ENCODE results near the gene NXPH3. TPM values are rescaled to one million over a fixed set of nuclear protein-coding genes. Genes with fewer than 3 reads are reported as not detected.

NXPH3 gene
- total and polyA plus RNA-seq, 2 donors (not counting 1 experiment from before 2014, with no cell fraction given): not detected

DNA sequence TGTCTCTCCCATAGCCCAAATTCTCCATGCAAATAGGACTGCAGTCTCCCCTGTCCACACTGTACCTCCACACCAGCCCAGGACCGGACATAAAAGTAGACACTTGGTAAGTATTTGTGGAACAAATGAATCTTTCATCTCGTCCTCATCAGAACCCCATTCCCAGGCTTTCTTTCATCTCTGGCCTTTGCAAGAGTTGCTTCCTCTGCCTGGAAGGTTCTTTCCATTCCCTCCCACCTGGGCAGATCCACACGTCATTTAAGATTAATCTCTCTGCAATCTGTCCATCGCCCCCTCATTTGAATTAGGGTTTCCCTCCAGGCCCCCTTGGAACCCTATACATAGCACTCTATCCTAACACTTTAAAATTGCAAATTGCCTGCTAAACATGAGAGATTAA is 3.9 kb upstream of the NXPH3 start:
- no peak overlapping the region for H3K4me2 ChIP-seq (replicated peaks; ENCODE audit: low read depth, low read length, poor library complexity, severe bottlenecking)
- no peaks in the 10 kb centered on the region for H3K79me2 ChIP-seq (ENCODE audit: control insufficient read depth, insufficient read depth, low read length)
- no peaks in the 10 kb centered on the region for H3K36me3 ChIP-seq (replicated peaks in 1 of 2; ENCODE audit: control extremely low read depth in 1 of 2, control insufficient read depth in 1 of 2, extremely low read depth in 1 of 2, insufficient read depth in 2 of 2, low read length in 1 of 2)
- H4K20me1 ChIP-seq (ENCODE audit: control insufficient read depth, insufficient read depth, low read length, poor library complexity, severe bottlenecking): no peaks in the 10 kb centered on the region
- intact Hi-C loops (cut with micrococcal nuclease): no loop called here
- CTCF ChIA-PET: interaction anchor here (0.6 to 17.7 kb wide), 12 partner anchors 10 to 1267 kb away, joined by 3 to 485 read pairs (median 4); partner anchors contain the start of gene SLC35B1
- H3K4me3 Mint-ChIP-seq: peak overlapping the region; percentile 88
- H3K9me3 ChIP-seq (ENCODE audit: control extremely low read depth in 1 of 3, control insufficient read depth in 2 of 3, insufficient read depth in 1 of 3, low read length in 2 of 3): peaks cover 0 to 9% (median 0%) of the 10 kb centered on the region in 3 donors
- peaks cover 46% of the 10 kb centered on the region for H3K27me3 Mint-ChIP-seq
- H3K27ac ChIP-seq (ENCODE audit: low read length in 2 of 2): no peak overlapping the region
- H2AFZ ChIP-seq (ENCODE audit: insufficient read depth, low read depth, low read length, poor library complexity, severe bottlenecking): no peak overlapping the region
- H3K4me1 ChIP-seq (ENCODE audit: control insufficient read depth in 2 of 2, insufficient read depth in 2 of 2, low read length in 2 of 2): peaks cover 22 to 32% of the 10 kb centered on the region in 2 donors
- H3K9ac ChIP-seq (ENCODE audit: low read length): no peak overlapping the region
- peaks cover 24% of the 10 kb centered on the region for H3K4me1 Mint-ChIP-seq
- no peak overlapping the region for H3K27ac Mint-ChIP-seq
- TF ChIP-seq EZH2 (IDR thresholded peaks at IDR 0.05; ENCODE audit: borderline replicate concordance, insufficient read depth, low read depth, low read length, poor library complexity, severe bottlenecking): no peak
- TF ChIP-seq, protein P1, sequence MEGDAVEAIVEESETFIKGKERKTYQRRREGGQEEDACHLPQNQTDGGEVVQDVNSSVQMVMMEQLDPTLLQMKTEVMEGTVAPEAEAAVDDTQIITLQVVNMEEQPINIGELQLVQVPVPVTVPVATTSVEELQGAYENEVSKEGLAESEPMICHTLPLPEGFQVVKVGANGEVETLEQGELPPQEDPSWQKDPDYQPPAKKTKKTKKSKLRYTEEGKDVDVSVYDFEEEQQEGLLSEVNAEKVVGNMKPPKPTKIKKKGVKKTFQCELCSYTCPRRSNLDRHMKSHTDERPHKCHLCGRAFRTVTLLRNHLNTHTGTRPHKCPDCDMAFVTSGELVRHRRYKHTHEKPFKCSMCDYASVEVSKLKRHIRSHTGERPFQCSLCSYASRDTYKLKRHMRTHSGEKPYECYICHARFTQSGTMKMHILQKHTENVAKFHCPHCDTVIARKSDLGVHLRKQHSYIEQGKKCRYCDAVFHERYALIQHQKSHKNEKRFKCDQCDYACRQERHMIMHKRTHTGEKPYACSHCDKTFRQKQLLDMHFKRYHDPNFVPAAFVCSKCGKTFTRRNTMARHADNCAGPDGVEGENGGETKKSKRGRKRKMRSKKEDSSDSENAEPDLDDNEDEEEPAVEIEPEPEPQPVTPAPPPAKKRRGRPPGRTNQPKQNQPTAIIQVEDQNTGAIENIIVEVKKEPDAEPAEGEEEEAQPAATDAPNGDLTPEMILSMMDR (IDR thresholded peaks at IDR 0.05): no peak
- H3K4me3 ChIP-seq (ENCODE audit: control extremely low read depth in 1 of 5, extremely low read depth in 1 of 5, insufficient read depth in 1 of 5, low read depth in 2 of 5, low read length in 4 of 5): no peak overlapping the region
- WGBS (ENCODE audit: insufficient coverage): 67% methylated on average over 3 of the region's 4 CpGs
- no peaks in the 10 kb centered on the region for H3K9me3 Mint-ChIP-seq (ENCODE audit: insufficient read depth)
- no peak for ATAC-seq (ENCODE audit: low read depth)
- no peak for DNase-seq
- POLR2A ChIA-PET: no interaction called here
- H3K27me3 ChIP-seq (replicated peaks in 1 of 4; ENCODE audit: control extremely low read depth in 1 of 4, control insufficient read depth in 3 of 4, insufficient read depth in 4 of 4, low read length in 3 of 4): peaks cover 0 to 67% (median 24%) of the 10 kb centered on the region in 4 experiments

DNA sequence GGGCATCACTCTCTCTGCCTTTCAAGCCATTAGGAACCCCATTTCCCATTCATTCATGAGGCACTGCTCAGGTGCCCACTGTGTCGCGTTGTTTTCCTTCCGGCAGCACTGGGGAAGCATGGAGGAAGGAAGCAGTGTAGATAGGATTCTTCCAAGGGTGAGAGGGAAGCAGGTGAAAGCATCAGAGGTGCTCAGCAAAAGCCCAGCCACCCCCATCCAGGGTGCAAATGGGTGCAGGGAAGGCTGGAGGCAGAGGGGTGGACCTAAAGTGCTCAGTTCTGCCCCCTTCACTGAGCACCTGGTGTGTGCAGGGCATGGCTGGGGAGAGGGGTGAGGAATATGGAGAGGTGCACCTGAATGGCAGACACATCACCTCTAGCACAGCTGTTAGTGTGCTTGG is 3.4 kb upstream of the NXPH3 start:
- Histone ChIP-seq H3K4me2 (replicated peaks; ENCODE audit: low read depth, low read length, poor library complexity, severe bottlenecking) (no peak overlapping the region), H3K79me2 (ENCODE audit: control insufficient read depth, insufficient read depth, low read length) (no peaks in the 10 kb centered on the region), H3K27me3 (replicated peaks in 1 of 4; ENCODE audit: control extremely low read depth in 1 of 4, control insufficient read depth in 3 of 4, insufficient read depth in 4 of 4, low read length in 3 of 4) (peaks cover 0 to 67% (median 25%) of the 10 kb centered on the region in 4 experiments), H3K27ac (ENCODE audit: low read length in 2 of 2) (no peak overlapping the region), H3K9me3 (ENCODE audit: control extremely low read depth in 1 of 3, control insufficient read depth in 2 of 3, insufficient read depth in 1 of 3, low read length in 2 of 3) (peaks cover 0 to 9% (median 0%) of the 10 kb centered on the region in 3 donors), H3K4me3 (ENCODE audit: control extremely low read depth in 1 of 5, extremely low read depth in 1 of 5, insufficient read depth in 1 of 5, low read depth in 2 of 5, low read length in 4 of 5) (no peak overlapping the region), H3K9ac (ENCODE audit: low read length) (no peak overlapping the region), H3K4me1 (ENCODE audit: control insufficient read depth in 2 of 2, insufficient read depth in 2 of 2, low read length in 2 of 2) (peaks cover 26 to 35% of the 10 kb centered on the region in 2 donors), H2AFZ (ENCODE audit: insufficient read depth, low read depth, low read length, poor library complexity, severe bottlenecking) (no peak overlapping the region), H3K36me3 (replicated peaks in 1 of 2; ENCODE audit: control extremely low read depth in 1 of 2, control insufficient read depth in 1 of 2, extremely low read depth in 1 of 2, insufficient read depth in 2 of 2, low read length in 1 of 2) (no peaks in the 10 kb centered on the region), H4K20me1 (ENCODE audit: control insufficient read depth, insufficient read depth, low read length, poor library complexity, severe bottlenecking) (no peaks in the 10 kb centered on the region)
- DNase-seq: no peak
- H3K9me3 Mint-ChIP-seq (ENCODE audit: insufficient read depth): no peaks in the 10 kb centered on the region
- ChIA-PET POLR2A (no interaction called here), CTCF (interaction anchor here (0.6 to 17.7 kb wide), 6 partner anchors 10 to 217 kb away, joined by 3 to 485 read pairs (median 8); partner anchors contain the start of gene SLC35B1)
- ATAC-seq (ENCODE audit: low read depth): no peak
- H3K4me3 Mint-ChIP-seq: no peak overlapping the region
- peaks cover 47% of the 10 kb centered on the region for H3K27me3 Mint-ChIP-seq
- intact Hi-C loops (cut with micrococcal nuclease): no loop called here
- H3K27ac Mint-ChIP-seq: no peak overlapping the region
- peaks cover 27% of the 10 kb centered on the region for H3K4me1 Mint-ChIP-seq
- WGBS (ENCODE audit: insufficient coverage): no CpG with 5 or more reads among the region's 3 CpGs
- TF ChIP-seq, protein P1 (IDR thresholded peaks at IDR 0.05): no peak
- TF ChIP-seq EZH2 (IDR thresholded peaks at IDR 0.05; ENCODE audit: borderline replicate concordance, insufficient read depth, low read depth, low read length, poor library complexity, severe bottlenecking): no peak

Data from B cell (primary cell).